Right lung (tissue), 5 donors: ENCODE results near the gene TCFL5. TPM values are rescaled to one million over a fixed set of nuclear protein-coding genes. Genes with fewer than 3 reads are reported as not detected.
A peak's percentile ranks its signal among the peaks of the same experiment; 100 is the strongest.

Source experiments
- DNase-seq, 2 donors: peaks; one replicate each; pipeline ENCODE4 v3.0.0-alpha.2; 2013
- polyA plus RNA-seq, 5 donors: library from polyadenylated mRNA; unstranded; fragments of 120-200 nt; gene quantifications; one replicate each; pipeline versions ENCODE4 v1.2.1 to v1.2.3, GENCODE V29; 2013; ENCODE audit warnings: inconsistent platforms in 1 of 5, low replicate concordance in 1 of 5; ENCODE audit not compliant: insufficient read length in 5 of 5, insufficient read depth in 1 of 5

TCFL5 gene
- polyA plus RNA-seq, 5 donors = 11.1 to 13.0 (median 11.5) TPM

DNA sequence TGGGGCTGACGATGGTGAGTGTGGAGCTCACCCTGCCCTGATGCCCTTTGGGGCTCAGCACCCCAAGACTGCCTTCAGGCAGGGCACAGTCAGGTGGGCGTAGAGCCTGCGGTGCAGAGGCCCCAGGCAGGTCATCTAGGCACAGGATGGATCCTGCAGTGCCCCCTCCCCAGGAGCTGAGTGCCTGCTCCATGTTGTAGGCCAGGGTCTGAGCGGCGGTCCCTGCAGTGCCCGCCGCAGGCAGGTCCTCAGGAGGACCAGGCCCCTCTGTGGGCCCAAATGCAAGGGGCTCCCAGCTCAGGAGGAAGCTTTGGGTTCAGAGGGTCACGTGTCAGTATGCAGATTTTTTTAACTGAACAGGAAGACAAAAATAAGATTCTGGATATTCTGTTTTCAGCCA lies 62.6 kb downstream of the TCFL5 start:
- DNase-seq = no peak

DNA sequence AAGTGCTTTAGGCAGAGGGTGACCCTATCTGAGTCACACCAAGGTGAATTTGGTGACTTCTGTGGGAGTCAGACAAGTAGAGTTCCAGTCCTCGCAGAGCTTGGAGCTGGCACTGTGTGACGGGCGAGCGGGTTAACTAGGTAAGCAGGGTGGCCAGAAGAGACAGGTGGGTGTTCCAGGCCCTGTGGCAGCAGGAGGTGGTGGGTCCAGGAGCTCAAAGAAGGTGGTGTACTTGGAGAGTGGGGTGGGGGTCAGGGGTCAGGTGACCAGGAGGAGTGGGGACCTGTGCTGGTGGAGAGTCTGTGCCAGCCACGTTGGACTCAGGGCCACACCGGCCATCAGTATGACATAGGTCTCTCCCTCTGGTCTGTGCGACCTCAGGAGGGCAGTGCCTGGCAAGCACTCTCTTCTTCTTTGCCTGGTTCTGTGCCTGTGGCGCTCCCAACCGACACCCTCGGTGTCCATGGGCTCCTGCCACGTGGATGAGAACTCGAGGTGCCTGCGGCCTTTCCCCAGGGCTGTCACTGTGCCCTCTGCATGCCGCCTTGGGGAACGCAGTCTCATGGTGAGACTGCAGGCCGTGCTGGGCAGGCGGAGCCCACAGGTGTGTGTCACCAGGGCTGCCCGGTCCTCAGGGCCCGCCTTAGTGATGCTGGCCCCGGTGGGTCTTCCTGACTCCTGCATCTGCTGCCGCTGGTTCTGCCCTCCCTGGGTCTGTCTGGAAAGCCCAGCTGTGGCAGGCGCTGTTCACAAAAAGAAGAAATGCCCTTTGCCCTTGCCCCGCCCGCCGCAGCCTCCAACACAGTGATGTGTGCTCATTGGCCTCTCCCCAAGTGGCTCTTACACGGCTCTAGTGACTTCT lies 63.7 kb downstream of the TCFL5 start:
- no peak for DNase-seq

GRCh38 chr20:62796699-62797491 lies 64.7 kb downstream of the TCFL5 start:
- no peak for DNase-seq

- no peak for DNase-seq
Measured at GRCh38 chr20:62795023-62795761, 66.4 kb downstream of the TCFL5 start.

GRCh38 chr20:62794007-62794724 lies 67.5 kb downstream of the TCFL5 start:
- peak; percentile 95 to 96 for DNase-seq

- no peak for DNase-seq
Measured at GRCh38 chr20:62793757-62794006, 67.9 kb downstream of the TCFL5 start.

GRCh38 chr20:62792940-62793756 lies 68.5 kb downstream of the TCFL5 start:
- no peak for DNase-seq

- no peak for DNase-seq
Measured at GRCh38 chr20:62792182-62792939, 69.3 kb downstream of the TCFL5 start.

DNA sequence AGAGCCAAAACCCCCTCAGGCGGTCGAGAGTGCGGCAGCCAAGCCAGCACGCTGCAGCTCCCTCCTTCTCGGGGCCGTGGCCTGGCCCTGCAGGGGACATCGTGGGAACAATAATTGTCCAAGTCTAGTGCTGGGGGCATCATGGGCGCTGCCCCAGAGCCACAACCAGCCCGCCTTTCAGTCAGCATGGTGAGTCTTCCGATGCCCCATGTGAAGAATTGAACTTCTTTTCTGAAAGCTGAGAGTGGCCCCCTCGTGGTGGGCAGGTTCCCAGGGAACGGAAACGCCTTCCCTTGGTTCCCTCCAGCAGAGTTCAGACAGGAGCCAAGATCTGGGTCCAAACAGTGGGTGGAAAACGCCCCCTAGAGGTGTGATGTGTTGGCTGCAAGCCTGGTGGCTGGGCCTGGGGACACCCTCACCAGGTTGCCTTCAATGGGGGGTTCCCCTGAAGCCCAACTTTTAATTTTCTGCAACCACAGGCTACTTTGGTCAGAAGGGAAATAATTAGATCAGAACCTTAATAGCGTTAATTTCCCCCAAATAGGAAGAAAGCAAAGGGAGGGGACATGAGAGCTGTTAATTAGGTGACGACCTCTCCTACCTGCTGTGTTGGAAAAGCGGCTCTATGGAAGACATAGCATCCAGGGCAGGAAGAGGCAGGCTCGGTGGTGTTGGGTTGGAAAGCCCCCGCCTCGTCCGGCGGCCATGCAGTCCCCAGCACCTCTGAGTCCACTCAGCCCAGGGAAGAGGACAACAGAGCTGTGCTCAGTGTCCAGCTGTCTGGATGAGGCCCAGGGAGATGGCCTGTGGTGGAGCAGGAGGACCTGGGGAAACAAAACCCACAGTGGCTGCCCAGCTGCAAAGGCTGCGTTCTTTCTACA lies 70.1 kb downstream of the TCFL5 start:
- DNase-seq = peak; percentile 75 to 84

Other genes with a start within 250 kb of the TCFL5 start
- under 1 TPM; 0.46 to 0.69 (median 0.54) TPM for gene SLCO4A1, start 219.3 kb downstream of the TCFL5 start, polyA plus RNA-seq
- under 1 TPM; 0.04 to 0.16 (median 0.08) TPM for gene NTSR1, start 153.0 kb downstream of the TCFL5 start, polyA plus RNA-seq
- 10 to 100 TPM; 12.3 to 17.1 (median 15.5) TPM for gene MRGBP, start 65.3 kb downstream of the TCFL5 start, polyA plus RNA-seq
- 10 to 100 TPM; 19.3 to 38.0 (median 27.3) TPM for gene OGFR, start 57.0 kb downstream of the TCFL5 start, polyA plus RNA-seq
- 100 to 1,000 TPM in 1 of 5 donors, 10 to 100 TPM in 4; 47.6 to 102 (median 57.8) TPM for gene COL9A3, start 44.8 kb downstream of the TCFL5 start, polyA plus RNA-seq
- gene DIDO1, start 64.7 kb upstream of the TCFL5 start, polyA plus RNA-seq = 10 to 100 TPM; 55.9 to 61.5 (median 58.6) TPM
- gene GID8, start 76.3 kb upstream of the TCFL5 start, polyA plus RNA-seq = 10 to 100 TPM; 42.1 to 52.1 (median 45.8) TPM
- gene SLC17A9, start 90.9 kb upstream of the TCFL5 start, polyA plus RNA-seq = 1 to 10 TPM; 1.6 to 4.5 (median 4.0) TPM
- not detected for gene BHLHE23, start 145.1 kb upstream of the TCFL5 start, polyA plus RNA-seq